ENCODE measurements around the gene NGEF. TPM values are rescaled to one million over a fixed set of nuclear protein-coding genes. Genes with fewer than 3 reads are reported as not detected.

Gene NGEF, protein sequence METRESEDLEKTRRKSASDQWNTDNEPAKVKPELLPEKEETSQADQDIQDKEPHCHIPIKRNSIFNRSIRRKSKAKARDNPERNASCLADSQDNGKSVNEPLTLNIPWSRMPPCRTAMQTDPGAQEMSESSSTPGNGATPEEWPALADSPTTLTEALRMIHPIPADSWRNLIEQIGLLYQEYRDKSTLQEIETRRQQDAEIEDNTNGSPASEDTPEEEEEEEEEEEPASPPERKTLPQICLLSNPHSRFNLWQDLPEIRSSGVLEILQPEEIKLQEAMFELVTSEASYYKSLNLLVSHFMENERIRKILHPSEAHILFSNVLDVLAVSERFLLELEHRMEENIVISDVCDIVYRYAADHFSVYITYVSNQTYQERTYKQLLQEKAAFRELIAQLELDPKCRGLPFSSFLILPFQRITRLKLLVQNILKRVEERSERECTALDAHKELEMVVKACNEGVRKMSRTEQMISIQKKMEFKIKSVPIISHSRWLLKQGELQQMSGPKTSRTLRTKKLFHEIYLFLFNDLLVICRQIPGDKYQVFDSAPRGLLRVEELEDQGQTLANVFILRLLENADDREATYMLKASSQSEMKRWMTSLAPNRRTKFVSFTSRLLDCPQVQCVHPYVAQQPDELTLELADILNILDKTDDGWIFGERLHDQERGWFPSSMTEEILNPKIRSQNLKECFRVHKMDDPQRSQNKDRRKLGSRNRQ
- total RNA-seq = 10 to 100 TPM in 1 of 4 donors, 1 to 10 TPM in 2, under 1 TPM in 1; 0.29 to 18.4 (median 5.2) TPM

DNA sequence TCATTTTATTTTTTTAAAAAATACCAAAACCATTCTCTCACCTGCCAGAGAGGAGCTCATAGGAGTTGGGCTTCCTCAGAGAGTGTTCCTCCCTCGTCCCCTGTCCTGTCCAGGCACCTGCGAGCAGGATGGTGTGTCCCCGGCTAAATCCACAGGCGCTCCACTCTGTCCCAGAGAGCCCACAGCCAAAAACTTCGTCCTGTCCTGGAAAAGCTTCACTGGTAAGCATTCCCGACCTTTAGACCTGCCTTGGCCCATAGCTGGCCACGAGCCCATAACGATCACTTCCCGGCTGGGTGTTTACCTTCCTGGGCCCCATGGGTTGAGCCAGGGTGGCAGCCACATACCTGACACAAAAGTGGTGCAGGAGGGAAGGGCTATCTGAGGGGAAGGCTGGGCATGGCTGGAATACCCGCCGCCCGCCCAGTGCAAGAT is at the start of gene NGEF:
Gene NGEF, minus strand, starts transcription at position 230 of the 435 bp plus-strand sequence. CDS start 38,366 bp downstream, outside the sequence.
- DNase-seq = no peak
- intact Hi-C loops (cut with DNase I; ENCODE audit: low total_unique reads) = no loop called here
- no peak for TF ChIP-seq POLR2A (IDR thresholded peaks at IDR 0.05)
- TF ChIP-seq CTCF (IDR thresholded peaks at IDR 0.05) = no peak
- Histone ChIP-seq H3K36me3 (no peaks in the 10 kb centered on the region), H3K27ac (no peak within 1 kb of the TSS), H3K27me3 (no peaks in the 10 kb centered on the region), H3K4me3 (no peak within 1 kb of the TSS), H3K9me3 (no peaks in the 10 kb centered on the region), H3K4me1 (no peaks in the 10 kb centered on the region)

DNA sequence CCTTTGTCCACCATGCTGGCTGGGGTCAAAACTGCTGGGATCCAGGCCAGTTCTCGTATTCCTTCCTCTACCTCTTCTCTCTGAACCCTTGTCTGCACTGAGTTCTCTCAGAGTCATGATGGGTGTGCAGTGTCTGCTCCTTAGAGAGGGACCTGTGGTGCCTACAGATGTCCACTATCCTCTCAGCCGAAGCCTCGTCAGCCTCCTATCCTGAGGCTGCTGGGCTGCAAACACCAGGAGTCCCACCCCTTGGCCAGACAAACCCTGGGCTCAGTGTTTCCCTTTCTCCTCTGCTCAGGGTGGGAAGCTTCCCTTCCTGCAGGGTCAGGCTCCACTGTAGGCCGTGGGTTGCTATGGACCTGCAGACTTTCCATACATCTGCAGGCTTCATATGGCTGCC is 49.4 kb upstream of the NGEF start:
- Histone ChIP-seq H3K27ac (peak overlapping the region; percentile 59 to 63), H3K36me3 (no peaks in the 10 kb centered on the region), H3K27me3 (no peaks in the 10 kb centered on the region), H3K9me3 (no peaks in the 10 kb centered on the region), H3K4me1 (no peaks in the 10 kb centered on the region), H3K4me3 (no peak overlapping the region)
- intact Hi-C loops (cut with DNase I; ENCODE audit: low total_unique reads) = no loop called here
- DNase-seq = no peak
- TF ChIP-seq CTCF (IDR thresholded peaks at IDR 0.05) (no peak), POLR2A (IDR thresholded peaks at IDR 0.05) (no peak)

DNA sequence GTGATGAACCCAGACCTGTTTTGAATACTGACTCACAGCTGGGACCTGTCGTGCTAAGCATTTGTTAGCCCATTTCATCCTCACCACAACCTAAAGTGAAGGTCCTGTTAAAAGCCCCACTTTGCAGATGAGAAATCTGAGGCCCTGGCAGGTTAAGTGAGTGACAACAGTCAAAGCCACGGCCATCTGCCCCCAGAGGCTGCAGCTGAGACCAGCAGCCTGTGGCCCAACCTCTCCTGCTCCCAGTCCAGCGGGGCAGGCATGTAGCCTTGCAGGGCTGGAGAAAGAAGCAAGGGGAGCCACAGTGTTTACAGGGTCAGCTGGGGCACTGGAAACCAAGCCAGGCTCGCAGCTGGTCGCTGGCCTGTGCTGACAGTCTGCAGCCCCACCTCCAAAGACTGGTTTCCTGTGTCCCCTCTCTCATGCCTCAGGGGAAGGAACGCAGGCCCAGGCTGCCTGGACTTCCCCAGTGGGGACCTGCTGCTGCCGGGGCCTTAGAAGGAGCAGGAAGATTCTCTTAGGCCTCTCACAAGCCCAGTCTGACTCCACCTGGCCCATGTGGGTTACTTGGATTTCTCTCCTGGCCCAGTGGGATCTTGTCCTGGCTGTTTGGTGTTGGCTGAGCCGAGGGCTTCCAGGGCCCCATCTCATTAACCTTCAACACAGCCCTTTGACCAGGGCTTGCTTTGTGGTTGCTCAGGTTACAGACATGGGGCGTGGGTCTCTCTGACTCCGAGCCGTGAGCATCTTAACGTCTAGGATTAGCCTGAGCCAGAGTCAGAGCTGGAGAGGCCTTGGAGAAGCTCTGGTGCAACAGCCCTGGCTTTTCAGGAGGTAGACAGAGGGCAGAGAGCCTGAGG is 48.8 kb upstream of the NGEF start:
- Histone ChIP-seq H3K27ac (peak overlapping the region; percentile 59 to 63), H3K4me3 (peak overlapping the region; percentile 6 to 19), H3K27me3 (no peaks in the 10 kb centered on the region), H3K9me3 (no peaks in the 10 kb centered on the region), H3K36me3 (no peaks in the 10 kb centered on the region), H3K4me1 (no peaks in the 10 kb centered on the region)
- TF ChIP-seq POLR2A (IDR thresholded peaks at IDR 0.05) (no peak), CTCF (IDR thresholded peaks at IDR 0.05) (no peak)
- intact Hi-C loops (cut with DNase I; ENCODE audit: low total_unique reads) = no loop called here
- DNase-seq = no peak

GRCh38 chr2:233060980-233061590 is 48.0 kb upstream of the NGEF start:
- no peaks in the 10 kb centered on the region for H3K4me1 ChIP-seq
- H3K9me3 ChIP-seq = no peaks in the 10 kb centered on the region
- TF ChIP-seq CTCF (IDR thresholded peaks at IDR 0.05) = no peak
- no peak for TF ChIP-seq POLR2A (IDR thresholded peaks at IDR 0.05)
- H3K4me3 ChIP-seq = peak overlapping the region; percentile 16 to 19
- intact Hi-C loops (cut with DNase I; ENCODE audit: low total_unique reads) = no loop called here
- H3K27me3 ChIP-seq = no peaks in the 10 kb centered on the region
- peak overlapping the region; percentile 59 to 63 for H3K27ac ChIP-seq
- no peak for DNase-seq
- no peaks in the 10 kb centered on the region for H3K36me3 ChIP-seq

Data from uterus (tissue), 4 donors.